ENCODE data around the gene B4GALT5. TPM values are rescaled to one million over a fixed set of nuclear protein-coding genes. Genes with fewer than 3 reads are reported as not detected.

The B4GALT5 gene
- total RNA-seq, 4 donors from 2014 or later = 4.2 to 10.3 (median 7.1) TPM

GRCh38 chr20:49684335-49684997, 29.2 kb downstream of the B4GALT5 start:
- WGBS, 2 donors = 89 to 93% methylated on average over 13 of the region's 13 CpGs
- DNase-seq (ENCODE audit: low spot score in 2 of 2) = no peak
- H3K4me3 ChIP-seq (ENCODE audit: low read depth, poor library complexity, severe bottlenecking) = no peak overlapping the region
- intact Hi-C loops (cut with DNase I; ENCODE audit: low total_unique reads) = no loop called here
- TF ChIP-seq POLR2A (IDR thresholded peaks at IDR 0.05) (no peak), CTCF (IDR thresholded peaks at IDR 0.05) (no peak)

DNA sequence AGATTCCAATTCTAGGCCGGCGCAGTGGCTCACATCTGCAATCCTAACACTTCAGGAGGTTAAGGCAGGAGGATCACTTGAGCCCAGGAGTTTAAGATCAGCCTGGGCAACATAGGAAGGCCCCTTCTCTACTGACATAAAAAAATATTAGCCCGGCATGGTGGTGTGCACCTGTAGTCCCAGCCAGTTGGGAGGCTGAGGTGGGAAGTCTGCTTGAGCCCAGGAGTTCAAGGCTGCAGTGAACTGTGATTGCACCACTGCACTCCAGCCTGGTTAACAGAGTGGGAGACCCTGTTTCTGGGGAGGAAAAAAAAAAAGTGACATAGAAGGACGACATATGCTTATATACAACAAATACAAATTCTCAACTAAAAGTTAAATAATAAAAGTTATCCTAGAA, 30.9 kb downstream of the B4GALT5 start:
- TF ChIP-seq CTCF (IDR thresholded peaks at IDR 0.05) (no peak), POLR2A (IDR thresholded peaks at IDR 0.05) (no peak)
- intact Hi-C loops (cut with DNase I; ENCODE audit: low total_unique reads) = no loop called here
- no peak overlapping the region for H3K4me3 ChIP-seq (ENCODE audit: low read depth, poor library complexity, severe bottlenecking)
- 90 to 93% methylated on average over 4 of the region's 4 CpGs for WGBS, 2 donors
- DNase-seq (ENCODE audit: low spot score in 2 of 2) = no peak

- TF ChIP-seq CTCF (IDR thresholded peaks at IDR 0.05) = no peak
- no peak for TF ChIP-seq POLR2A (IDR thresholded peaks at IDR 0.05)
- WGBS, 2 donors = 85 to 90% methylated on average over 8 of the region's 8 CpGs
Measured at GRCh38 chr20:49682278-49682677, 31.4 kb downstream of the B4GALT5 start.

DNA sequence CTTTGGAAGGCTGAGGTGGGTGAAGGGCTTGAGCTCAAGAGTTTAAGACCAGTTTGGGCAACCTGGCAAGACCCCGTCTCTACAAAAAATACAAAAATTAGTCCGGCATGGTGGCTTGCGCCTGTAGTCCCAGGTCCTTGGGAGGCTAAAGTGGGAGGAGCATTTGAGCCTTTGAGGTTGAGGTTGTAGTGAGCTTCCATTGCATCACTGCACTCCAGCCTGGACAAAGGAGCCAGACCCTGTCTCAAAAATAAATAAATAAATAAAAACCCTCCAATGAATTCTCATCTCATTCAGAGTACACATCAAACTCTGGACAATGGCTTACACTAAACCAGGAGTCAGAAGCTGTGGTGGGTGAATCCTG, 31.8 kb downstream of the B4GALT5 start:
- TF ChIP-seq POLR2A (IDR thresholded peaks at IDR 0.05) (no peak), CTCF (IDR thresholded peaks at IDR 0.05) (no peak)
- intact Hi-C loops (cut with DNase I; ENCODE audit: low total_unique reads) = no loop called here
- H3K4me3 ChIP-seq (ENCODE audit: low read depth, poor library complexity, severe bottlenecking) = no peak overlapping the region
- no peak for DNase-seq (ENCODE audit: low spot score in 2 of 2)
- WGBS, 2 donors = 96 to 99% methylated on average over 3 of the region's 3 CpGs

More at GRCh38 chr20:49682278-49682677, 31.4 kb downstream of the B4GALT5 start:
- H3K4me3 ChIP-seq (ENCODE audit: low read depth, poor library complexity, severe bottlenecking) = no peak overlapping the region
- intact Hi-C loops (cut with DNase I; ENCODE audit: low total_unique reads) = no loop called here
- DNase-seq (ENCODE audit: low spot score in 2 of 2) = no peak

GRCh38 chr20:49680484-49680883, 33.2 kb downstream of the B4GALT5 start:
- WGBS, 2 donors = 61 to 63% methylated on average over 6 of the region's 6 CpGs
- DNase-seq (ENCODE audit: low spot score in 2 of 2) = no peak
- H3K4me3 ChIP-seq (ENCODE audit: low read depth, poor library complexity, severe bottlenecking) = no peak overlapping the region
- intact Hi-C loops (cut with DNase I; ENCODE audit: low total_unique reads) = no loop called here
- TF ChIP-seq CTCF (IDR thresholded peaks at IDR 0.05) = no peak
- no peak for TF ChIP-seq POLR2A (IDR thresholded peaks at IDR 0.05)

DNA sequence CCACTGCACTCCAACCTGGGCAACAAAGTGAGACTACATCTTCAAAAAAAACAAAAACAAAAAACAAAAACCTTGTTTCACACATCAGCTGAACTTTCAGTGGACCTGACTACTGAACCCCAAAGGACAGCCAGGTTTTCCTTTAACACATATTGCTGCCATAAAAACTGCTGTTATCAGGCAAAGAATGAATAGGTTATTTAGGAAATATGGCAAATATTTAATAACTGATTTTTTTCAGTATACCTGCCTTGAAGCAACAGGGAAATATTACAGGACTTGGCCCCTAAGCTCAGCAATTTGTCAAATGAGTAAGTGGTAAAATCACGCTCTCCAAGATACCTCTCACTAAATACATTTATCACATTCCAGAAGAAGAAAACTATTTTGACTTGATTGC, 34.0 kb downstream of the B4GALT5 start:
- intact Hi-C loops (cut with DNase I; ENCODE audit: low total_unique reads) = no loop called here
- DNase-seq (ENCODE audit: low spot score in 2 of 2) = no peak
- 92 to 95% methylated on average over 1 of the region's 1 CpG for WGBS, 2 donors

More for the DNA sequence above, 34.0 kb downstream of the B4GALT5 start:
- no peak overlapping the region for H3K4me3 ChIP-seq (ENCODE audit: low read depth, poor library complexity, severe bottlenecking)
- no peak for TF ChIP-seq POLR2A (IDR thresholded peaks at IDR 0.05)
- no peak for TF ChIP-seq CTCF (IDR thresholded peaks at IDR 0.05)

Data from lower leg skin (tissue), 4 donors.